ENCODE measurements around the gene BMPR2. TPM values are rescaled to one million over a fixed set of nuclear protein-coding genes. Genes with fewer than 3 reads are reported as not detected.

BMPR2 gene
- total RNA-seq, 1 experiment from 2014 or later: 28.1 TPM

DNA sequence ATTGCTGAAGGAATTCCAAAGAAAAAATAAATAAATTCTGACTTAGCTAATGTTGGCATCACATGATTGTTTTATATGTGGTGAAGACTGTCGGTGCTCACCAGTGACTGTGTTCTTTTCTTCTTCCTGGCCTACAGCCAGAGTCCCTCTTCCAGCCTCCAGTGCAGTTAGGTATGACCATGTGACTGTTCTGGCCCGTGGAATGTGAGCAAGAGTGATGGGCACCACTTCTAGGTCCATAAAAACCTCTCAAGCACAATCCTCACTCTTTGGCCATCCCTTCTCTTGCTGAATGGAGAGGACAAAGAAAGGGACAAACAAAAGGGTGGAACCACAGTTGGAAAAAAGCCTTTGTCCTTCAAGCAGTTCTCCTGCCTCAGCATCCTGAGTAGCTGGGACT lies 39.0 kb upstream of the BMPR2 start:
- Histone ChIP-seq H3K36me3 (ENCODE audit: control insufficient read depth, insufficient read depth, low read length) (no peaks in the 10 kb centered on the region), H3K4me1 (no peaks in the 10 kb centered on the region), H3K4me3 (ENCODE audit: low read depth, low read length) (no peak overlapping the region), H3K27me3 (replicated peaks; ENCODE audit: control insufficient read depth, insufficient read depth, low read length) (no peaks in the 10 kb centered on the region), H3K9me3 (no peaks in the 10 kb centered on the region)
- H3K27ac Mint-ChIP-seq (ENCODE audit: unreplicated experiment): no peak overlapping the region
- H3K4me3 Mint-ChIP-seq (ENCODE audit: unreplicated experiment): no peak overlapping the region
- DNase-seq: no peak
- BruUV-seq (replicated peaks): no TSS peak
- ChIA-PET POLR2A (no interaction called here), CTCF (no interaction called here)
- TF ChIP-seq, protein P1, sequence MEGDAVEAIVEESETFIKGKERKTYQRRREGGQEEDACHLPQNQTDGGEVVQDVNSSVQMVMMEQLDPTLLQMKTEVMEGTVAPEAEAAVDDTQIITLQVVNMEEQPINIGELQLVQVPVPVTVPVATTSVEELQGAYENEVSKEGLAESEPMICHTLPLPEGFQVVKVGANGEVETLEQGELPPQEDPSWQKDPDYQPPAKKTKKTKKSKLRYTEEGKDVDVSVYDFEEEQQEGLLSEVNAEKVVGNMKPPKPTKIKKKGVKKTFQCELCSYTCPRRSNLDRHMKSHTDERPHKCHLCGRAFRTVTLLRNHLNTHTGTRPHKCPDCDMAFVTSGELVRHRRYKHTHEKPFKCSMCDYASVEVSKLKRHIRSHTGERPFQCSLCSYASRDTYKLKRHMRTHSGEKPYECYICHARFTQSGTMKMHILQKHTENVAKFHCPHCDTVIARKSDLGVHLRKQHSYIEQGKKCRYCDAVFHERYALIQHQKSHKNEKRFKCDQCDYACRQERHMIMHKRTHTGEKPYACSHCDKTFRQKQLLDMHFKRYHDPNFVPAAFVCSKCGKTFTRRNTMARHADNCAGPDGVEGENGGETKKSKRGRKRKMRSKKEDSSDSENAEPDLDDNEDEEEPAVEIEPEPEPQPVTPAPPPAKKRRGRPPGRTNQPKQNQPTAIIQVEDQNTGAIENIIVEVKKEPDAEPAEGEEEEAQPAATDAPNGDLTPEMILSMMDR (IDR thresholded peaks at IDR 0.05; ENCODE audit: insufficient read depth in 1 of 2, low read depth in 1 of 2, low read length in 1 of 2, severe bottlenecking in 1 of 2, unreplicated experiment in 1 of 2): no peak
- no peaks in the 10 kb centered on the region for H3K27me3 Mint-ChIP-seq (ENCODE audit: insufficient read depth, unreplicated experiment)
- H3K36me3 Mint-ChIP-seq (ENCODE audit: insufficient read depth, unreplicated experiment): no peaks in the 10 kb centered on the region
- intact Hi-C loops (cut with micrococcal nuclease; ENCODE audit: unreplicated experiment): no loop called here
- H3K9me3 Mint-ChIP-seq (ENCODE audit: unreplicated experiment): no peaks in the 10 kb centered on the region
- no peaks in the 10 kb centered on the region for H3K4me1 Mint-ChIP-seq (ENCODE audit: low read depth, unreplicated experiment)

DNA sequence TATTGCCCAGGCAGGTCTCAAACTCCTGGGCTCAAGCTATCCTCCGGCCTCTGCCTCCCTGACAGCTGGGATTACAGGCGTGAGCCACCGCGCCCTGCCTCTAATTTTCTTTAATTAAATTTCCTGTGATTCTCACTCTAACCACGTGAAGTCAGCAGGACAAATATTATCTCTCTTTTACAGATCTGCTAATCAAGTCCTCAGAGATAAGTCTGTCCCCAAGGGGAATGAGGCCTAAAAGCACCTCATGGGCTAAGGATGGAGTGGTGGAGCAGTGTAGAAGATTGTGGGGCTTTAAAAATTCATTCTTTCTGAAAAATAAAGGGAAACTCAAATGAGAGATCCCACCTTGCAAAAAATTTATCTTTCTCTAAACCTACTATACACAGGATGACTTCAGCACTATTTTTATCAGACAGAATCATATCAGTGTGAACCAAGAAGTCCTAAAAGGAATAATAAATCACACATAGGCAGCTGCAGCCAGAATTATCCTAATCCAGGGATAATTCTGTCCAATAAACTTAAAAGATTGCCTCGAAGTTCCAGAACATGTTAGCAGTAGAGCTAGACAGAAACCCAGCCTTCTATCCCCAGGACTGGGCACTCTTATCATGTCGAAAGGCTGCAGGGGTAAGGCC lies 38.3 kb upstream of the BMPR2 start:
- Histone ChIP-seq H3K36me3 (ENCODE audit: control insufficient read depth, insufficient read depth, low read length) (no peaks in the 10 kb centered on the region), H3K4me3 (ENCODE audit: low read depth, low read length) (no peak overlapping the region), H3K4me1 (no peaks in the 10 kb centered on the region), H3K9me3 (no peaks in the 10 kb centered on the region), H3K27me3 (replicated peaks; ENCODE audit: control insufficient read depth, insufficient read depth, low read length) (no peaks in the 10 kb centered on the region)
- Mint-ChIP-seq H3K27ac (ENCODE audit: unreplicated experiment) (no peak overlapping the region), H3K4me1 (ENCODE audit: low read depth, unreplicated experiment) (no peaks in the 10 kb centered on the region), H3K9me3 (ENCODE audit: unreplicated experiment) (no peaks in the 10 kb centered on the region), H3K27me3 (ENCODE audit: insufficient read depth, unreplicated experiment) (no peaks in the 10 kb centered on the region), H3K36me3 (ENCODE audit: insufficient read depth, unreplicated experiment) (no peaks in the 10 kb centered on the region), H3K4me3 (ENCODE audit: unreplicated experiment) (no peak overlapping the region)
- CTCF ChIA-PET: interaction anchor here (1.0 kb wide), 1 partner anchor 26 kb away, joined by 3 read pairs; no protein-coding TSS in a partner anchor
- TF ChIP-seq, protein P1 (IDR thresholded peaks at IDR 0.05; ENCODE audit: insufficient read depth in 1 of 2, low read depth in 1 of 2, low read length in 1 of 2, severe bottlenecking in 1 of 2, unreplicated experiment in 1 of 2): no peak
- BruUV-seq (replicated peaks): no TSS peak
- DNase-seq: no peak
- POLR2A ChIA-PET: no interaction called here
- intact Hi-C loops (cut with micrococcal nuclease; ENCODE audit: unreplicated experiment): no loop called here

DNA sequence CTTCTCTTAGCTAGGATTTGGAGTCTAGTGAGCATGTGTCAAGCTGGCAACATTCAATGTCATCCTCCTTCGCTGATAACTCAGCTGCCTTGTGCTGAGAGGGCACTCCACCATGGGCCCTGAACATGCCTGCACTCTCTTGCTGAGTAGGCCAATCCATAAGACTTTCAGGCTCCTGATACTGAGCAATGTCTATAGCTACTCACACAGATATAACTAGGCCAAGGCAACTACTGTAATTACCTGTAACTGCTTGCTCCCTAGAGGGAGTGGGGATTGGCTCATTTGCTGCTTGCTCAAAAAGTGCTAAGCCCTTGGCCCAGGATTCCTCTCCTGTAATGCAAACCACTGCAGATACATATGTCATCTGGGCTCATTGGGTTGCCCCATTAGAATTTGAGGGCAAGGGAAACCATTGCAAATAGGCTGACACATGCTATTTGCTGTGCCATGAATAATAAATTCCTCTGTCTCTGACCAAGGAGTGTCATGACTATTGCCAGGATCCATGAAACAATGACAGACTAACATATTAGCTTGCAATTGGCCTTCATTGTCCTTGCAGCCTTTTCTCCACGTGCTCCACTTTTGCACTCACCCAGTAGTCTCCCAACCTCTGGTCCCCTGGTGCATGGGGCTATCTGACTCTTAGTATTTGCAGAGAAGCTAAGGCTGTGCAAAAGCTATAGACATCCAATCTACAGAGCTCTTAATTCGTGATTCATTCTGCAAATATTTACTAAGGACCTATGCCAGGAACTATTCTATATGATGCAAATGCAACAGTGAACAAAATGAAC lies 36.9 kb upstream of the BMPR2 start:
- H3K4me3 ChIP-seq (ENCODE audit: low read depth, low read length): no peak overlapping the region
- DNase-seq: peak in 1 of 2 experiments; percentile 21
- TF ChIP-seq, protein P1 (IDR thresholded peaks at IDR 0.05; ENCODE audit: insufficient read depth in 1 of 2, low read depth in 1 of 2, low read length in 1 of 2, severe bottlenecking in 1 of 2, unreplicated experiment in 1 of 2): no peak
- H3K36me3 ChIP-seq (ENCODE audit: control insufficient read depth, insufficient read depth, low read length): no peaks in the 10 kb centered on the region
- CTCF ChIA-PET: no interaction called here
- no peaks in the 10 kb centered on the region for H3K36me3 Mint-ChIP-seq (ENCODE audit: insufficient read depth, unreplicated experiment)
- no TSS peak for BruUV-seq (replicated peaks)
- no peak overlapping the region for H3K27ac Mint-ChIP-seq (ENCODE audit: unreplicated experiment)
- no peaks in the 10 kb centered on the region for H3K4me1 ChIP-seq
- H3K27me3 ChIP-seq (replicated peaks; ENCODE audit: control insufficient read depth, insufficient read depth, low read length): no peaks in the 10 kb centered on the region
- H3K27me3 Mint-ChIP-seq (ENCODE audit: insufficient read depth, unreplicated experiment): no peaks in the 10 kb centered on the region
- POLR2A ChIA-PET: no interaction called here
- no peaks in the 10 kb centered on the region for H3K9me3 Mint-ChIP-seq (ENCODE audit: unreplicated experiment)
- H3K4me1 Mint-ChIP-seq (ENCODE audit: low read depth, unreplicated experiment): no peaks in the 10 kb centered on the region
- H3K9me3 ChIP-seq: no peaks in the 10 kb centered on the region
- no peak overlapping the region for H3K4me3 Mint-ChIP-seq (ENCODE audit: unreplicated experiment)
- intact Hi-C loops (cut with micrococcal nuclease; ENCODE audit: unreplicated experiment): no loop called here
